K562 (cell line): Measurements from ENCODE around the gene ZNF574. TPM values are rescaled to one million over a fixed set of nuclear protein-coding genes. Genes with fewer than 3 reads are reported as not detected.
A peak's percentile ranks its signal among the peaks of the same experiment; 100 is the strongest.

Source experiments
- ATAC-seq: fragments of 200-7000 bp; cut with Tn5 transposase; 3 replicates; pipeline ENCODE4 v1.9.1; 2020; ENCODE audit warnings: moderate library complexity
- BruUV-seq: library from RNA; stranded (reverse); fragments of 400-500 nt; replicated peaks from 2 replicates; lab custom pipeline; 2021; lab: Mats Ljungman, UMichigan
- CTCF ChIA-PET: fragments of 300-600 bp; formaldehyde crosslinking; extraction: SDS; loops from one replicate; lab custom pipeline; 2021; ENCODE audit warnings: low intra/inter-chr PET ratio; lab: Yijun Ruan, JAX
- POLR2A ChIA-PET: fragments of 300-600, 350-650 bp; sonication (Branson Sonifier 250); formaldehyde crosslinking; extraction: SDS; loops from one replicate; lab custom pipeline; 2021; ENCODE audit warnings: antibody characterized with exemption, inconsistent platforms; lab: Yijun Ruan, JAX
- DNase-seq, 4 experiments: peaks; one replicate each; pipeline versions ENCODE4 v3.0.0 to v3.0.0-alpha.2; 2011 to 2018; ENCODE audit warnings: low spot score in 3 of 4, mixed read lengths in 3 of 4; ENCODE audit errors: extremely low read depth in 1 of 4
- FAIRE-seq: peaks from 2 replicates; lab custom pipeline; 2011; peaks lifted over from hg19 to GRCh38; lab: Jason Lieb, UNC
- H2AFZ ChIP-seq: 2 replicates; pipeline ENCODE4 v1.6.0; 2011; ENCODE audit warnings: low read depth, low read length, control low read depth, inconsistent platforms
- H3K27ac ChIP-seq: fragments of 200-600 bp; 3 replicates; pipeline ENCODE4 v1.8.0; 2011; ENCODE audit warnings: low read depth, mild to moderate bottlenecking, control low read depth, inconsistent platforms, low read length, moderate library complexity, mixed read lengths; ENCODE audit errors: extremely low read depth
- H3K27me3 ChIP-seq, 2 experiments: fragments of 300-600 bp in 1 of 2; 2 replicates in 1 of 2; 3 replicates in 1 of 2; pipeline versions ENCODE4 v1.6.0 to v1.8.0; 2011; ENCODE audit warnings: inconsistent platforms in 2 of 2, low read length in 2 of 2, mild to moderate bottlenecking in 1 of 2, mixed read lengths in 1 of 2, moderate library complexity in 1 of 2; ENCODE audit not compliant: control insufficient read depth in 2 of 2, insufficient read depth in 2 of 2
- H3K36me3 ChIP-seq: fragments of 300-600 bp; 3 replicates; pipeline ENCODE4 v1.8.0; 2011; ENCODE audit warnings: mild to moderate bottlenecking, low read length, inconsistent platforms; ENCODE audit not compliant: control insufficient read depth, insufficient read depth
- H3K4me1 ChIP-seq, 2 experiments: fragments of 200-600 bp in 1 of 2; replicated peaks in 1 of 2; 2 replicates in 1 of 2; 3 replicates in 1 of 2; pipeline versions ENCODE4 v1.5.1 to v1.8.0; 2011; ENCODE audit warnings: inconsistent platforms in 2 of 2, low read length in 2 of 2, mild to moderate bottlenecking in 1 of 2, mixed read lengths in 1 of 2, moderate library complexity in 1 of 2; ENCODE audit not compliant: control insufficient read depth in 2 of 2, insufficient read depth in 2 of 2
- H3K4me2 ChIP-seq: 2 replicates; pipeline ENCODE4 v1.6.1; 2011; ENCODE audit warnings: low read length, control low read depth, inconsistent platforms, mixed read lengths; ENCODE audit not compliant: insufficient read depth
- H3K4me3 ChIP-seq: fragments of 200-600 bp; sonication (generic), shearing (Covaris generic); 2 replicates; pipeline ENCODE4 v1.5.1; 2016; ENCODE audit warnings: control low read depth, inconsistent platforms
- H3K79me2 ChIP-seq: fragments of 200-600 bp; 3 replicates; pipeline ENCODE4 v1.8.0; 2011; ENCODE audit warnings: low read length, inconsistent platforms; ENCODE audit not compliant: control insufficient read depth, insufficient read depth
- H3K9ac ChIP-seq, 2 experiments: 2 replicates each; pipeline versions ENCODE4 v1.6.0 to v1.6.1; 2011; ENCODE audit warnings: low read depth in 2 of 2, low read length in 2 of 2, control low read depth in 1 of 2, inconsistent platforms in 1 of 2, mild to moderate bottlenecking in 1 of 2, mixed read lengths in 1 of 2; ENCODE audit not compliant: insufficient read depth in 1 of 2
- H3K9me1 ChIP-seq: one replicate; pipeline ENCODE4 v1.6.0; 2011; ENCODE audit warnings: inconsistent platforms, mild to moderate bottlenecking, low read length, moderate library complexity; ENCODE audit not compliant: control insufficient read depth, insufficient read depth
- H3K9me3 ChIP-seq: replicated peaks from 2 replicates; pipeline ENCODE4 v1.5.1; 2011; ENCODE audit warnings: low read depth, low read length, inconsistent platforms; ENCODE audit not compliant: control insufficient read depth, insufficient read depth
- H4K20me1 ChIP-seq: replicated peaks from 2 replicates; pipeline ENCODE4 v1.6.1; 2011; ENCODE audit warnings: low read length, inconsistent platforms, mixed read lengths; ENCODE audit not compliant: control insufficient read depth, insufficient read depth
- E2F6 ChIP-seq, 2 experiments: IDR thresholded peaks; 2 replicates each; pipeline ENCODE4 v1.6.1; 2011; ENCODE audit warnings: borderline replicate concordance in 1 of 2, control low read depth in 1 of 2, low read depth in 1 of 2, low read length in 1 of 2, mild to moderate bottlenecking in 1 of 2, mixed read lengths in 1 of 2, moderate library complexity in 1 of 2; ENCODE audit not compliant: insufficient read depth in 1 of 2, insufficient read length in 1 of 2, poor library complexity in 1 of 2, severe bottlenecking in 1 of 2; ENCODE audit errors: extremely low read depth in 1 of 2
- LARP7 ChIP-seq: fragments of 450-650 bp; IDR thresholded peaks from 2 replicates; pipeline ENCODE4 v1.6.1; 2016
- PPARD ChIP-seq: fragments of 250-450 bp; sonication (Bioruptor Pico); IDR thresholded peaks from 2 replicates; pipeline ENCODE4 v1.8.0; 2022; ENCODE audit warnings: inconsistent platforms, mild to moderate bottlenecking, moderate library complexity
- SP1 ChIP-seq: sonication (generic); formaldehyde crosslinking; IDR thresholded peaks from 2 replicates; pipeline ENCODE4 v1.8.1; 2022; ENCODE audit warnings: mild to moderate bottlenecking, missing genetic modification reagents
- ZFP36 ChIP-seq: fragments of 150-350 bp; IDR thresholded peaks from 2 replicates; pipeline ENCODE4 v1.6.1; 2018; ENCODE audit warnings: low read length, low read depth; ENCODE audit not compliant: partially characterized antibody
- ZSCAN32 ChIP-seq: fragments of 450-650 bp; formaldehyde crosslinking; IDR thresholded peaks from 2 replicates; pipeline ENCODE4 v1.4.0; 2020; ENCODE audit warnings: mild to moderate bottlenecking, moderate library complexity
- WGBS: fragments of 100-300 bp; shearing (Covaris generic); methylation state at CpG from one replicate; pipeline ENCODE4 v1.1.6; 2016; ENCODE audit warnings: low coverage, mixed read lengths; ENCODE audit not compliant: insufficient coverage; ENCODE audit errors: missing lambda C conversion rate; 5-methylcytosine and 5-hydroxymethylcytosine counted together
- in situ Hi-C: fragments of 300-500 bp; cut with MboI; formaldehyde crosslinking; loops from 4 replicates; pipeline ENCODE4 v1.15.0; 2018; ENCODE audit warnings: inconsistent platforms, mixed read lengths
- intact Hi-C: fragments of 100-400 bp; cut with micrococcal nuclease; formaldehyde crosslinking; loops from 2 replicates; pipeline ENCODE4 v1.14.2; 2022
- polyA plus RNA-seq, 8 experiments: library from polyadenylated mRNA; depleted of rRNA in 4 of 8; stranded (reverse) in 5 of 8; unstranded in 3 of 8; fragments of >200 nt; fragmentation: Nextera tagmentation in 2 of 8; fragmentation: Illumina TruSeq in 1 of 8; extraction: Ambion mirVana in 2 of 8; extraction: Trizol in 1 of 8; gene quantifications; 2 replicates each; pipeline versions ENCODE4 v1.2.1 to v1.2.3, GENCODE V29; 2011 to 2014; ENCODE audit warnings: inconsistent platforms in 1 of 8, missing spikeins in 1 of 8
- total RNA-seq, 7 experiments: library from RNA; depleted of rRNA in 6 of 7; stranded (reverse); fragments of >200 nt in 6 of 7; fragmentation: Illumina TruSeq in 2 of 7; extraction: Trizol in 2 of 7; gene quantifications; 2 replicates each; pipeline versions ENCODE4 v1.2.1 to v1.2.3, GENCODE V29; 2011 to 2021; ENCODE audit warnings: low replicate concordance in 1 of 7

The ZNF574 gene
- total and polyA plus RNA-seq, 9 of the 15 experiments (the other 6 are each of a cell fraction or from before 2014, with no cell fraction given) = 0.24 to 20.7 (median 8.4) TPM

- intact Hi-C loops (no loop called here), in situ Hi-C loops (loop anchor here (25.0 kb wide), 1 partner anchor 416 kb away; the partner anchor contains the start of gene CEACAM1)
- Histone ChIP-seq H3K4me1 (no peaks in the 10 kb centered on the region; a peak in 2 of 5 replicates), H3K27me3 (peaks cover 49 to 66% of the 10 kb centered on the region in 2 experiments), H3K79me2 (no peaks in the 10 kb centered on the region), H3K4me3 (no peak overlapping the region), H3K9me1 (no peaks in the 10 kb centered on the region), H4K20me1 (peaks cover 7% of the 10 kb centered on the region; the same call in 1 of the 2 replicates), H3K27ac (no peak overlapping the region), H3K36me3 (no peaks in the 10 kb centered on the region), H3K9ac (peak overlapping the region in 1 of 2 experiments; percentile 35; a peak in 1 of 4 replicates), H3K4me2 (no peak overlapping the region), H2AFZ (no peak overlapping the region), H3K9me3 (no peaks in the 10 kb centered on the region)
- POLR2A ChIA-PET = interaction anchor here (1.0 to 1.8 kb wide), 2 partner anchors 11 to 19 kb away, joined by 3 to 5 read pairs; no protein-coding TSS in a partner anchor
- TF ChIP-seq ZFP36 (peak; percentile 33), LARP7 (no peak)
- FAIRE-seq (no peak), ATAC-seq (no peak), DNase-seq (no peak)
- 9% methylated on average over 5 of the region's 5 CpGs for WGBS
- CTCF ChIA-PET = no interaction called here
- BruUV-seq = no TSS peak
Measured at GRCh38 chr19:42121036-42121621, 45.2 kb downstream of the ZNF574 start.

GRCh38 chr19:42121656-42122069, 45.7 kb downstream of the ZNF574 start:
- ChIA-PET POLR2A (interaction anchor here (0.6 to 1.0 kb wide), 2 partner anchors 11 to 19 kb away, joined by 3 to 4 read pairs; partner anchors contain the start of gene POU2F2), CTCF (no interaction called here)
- Histone ChIP-seq H3K27ac (no peak overlapping the region), H3K79me2 (no peaks in the 10 kb centered on the region), H3K9ac (0 out of 4 replicates have a peak overlapping the region, but pooled peaks of 1 of the 2 experiments have one; percentile 35), H3K27me3 (peaks cover 44 to 61% of the 10 kb centered on the region in 2 experiments), H4K20me1 (peaks cover 3% of the 10 kb centered on the region; the same call in 1 of the 2 replicates), H3K4me3 (no peak overlapping the region), H3K9me1 (no peaks in the 10 kb centered on the region), H2AFZ (no peak overlapping the region), H3K9me3 (no peaks in the 10 kb centered on the region), H3K4me2 (no peak overlapping the region), H3K4me1 (no peaks in the 10 kb centered on the region; a peak in 2 of 5 replicates), H3K36me3 (no peaks in the 10 kb centered on the region)
- TF ChIP-seq PPARD (CRISPR knock-in tag) (no peak), E2F6 (IDR thresholded peaks at IDR 0.05; ENCODE audit: borderline replicate concordance in 1 of 2, extremely low read depth in 1 of 2, insufficient read depth in 1 of 2, insufficient read length in 1 of 2, low read depth in 1 of 2, low read length in 1 of 2, poor library complexity in 1 of 2, severe bottlenecking in 1 of 2) (no peak), SP1 (CRISPR knock-in tag) (no peak), ZSCAN32 (CRISPR knock-in tag) (no peak)
- no peak for FAIRE-seq
- intact Hi-C loops (no loop called here), in situ Hi-C loops (loop anchor here (25.0 kb wide), 1 partner anchor 416 kb away; the partner anchor contains the start of gene CEACAM1)
- ATAC-seq = no peak
- WGBS = 0% methylated on average over 6 of the region's 8 CpGs
- BruUV-seq = no TSS peak
- DNase-seq = no peak
